ENCODE measurements around the gene EXT2.
A peak's percentile ranks its signal among the peaks of the same experiment; 100 is the strongest.

The EXT2 gene

DNA sequence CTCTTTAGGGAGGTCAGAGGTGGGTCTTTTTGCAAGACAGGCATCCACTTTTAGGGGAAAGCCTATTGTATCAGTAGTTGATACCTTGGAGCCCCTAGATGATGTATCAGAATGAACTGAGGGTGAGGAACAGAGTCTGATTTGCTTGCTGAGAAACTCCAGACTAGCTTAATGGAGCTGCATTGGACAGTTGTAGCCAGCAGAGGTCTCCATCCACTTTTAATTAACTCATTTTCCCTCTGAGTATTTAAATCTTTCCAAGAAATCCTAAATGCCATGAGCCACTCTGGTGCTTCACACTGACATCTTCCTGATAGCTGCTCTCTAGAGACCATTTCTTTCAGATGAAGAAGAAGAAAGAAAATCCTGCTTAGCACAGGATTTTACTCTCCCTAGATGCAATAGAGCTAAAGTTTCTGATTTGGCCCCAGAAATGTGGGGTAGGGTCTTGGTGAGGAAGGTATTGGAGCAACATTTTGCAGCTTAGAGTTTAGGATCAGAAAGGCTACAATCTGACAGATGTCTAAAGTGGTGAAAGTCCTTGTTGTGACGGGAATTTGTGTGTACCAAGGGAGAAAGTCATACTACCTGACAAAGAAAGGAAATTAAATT is 38.0 kb downstream of the EXT2 start:
- TF ChIP-seq CTCF (conservative IDR thresholded peaks at IDR 0.05), result peak; percentile 83
- peak overlapping the region; percentile 55; the same call in 1 of the 2 replicates for H3K27ac ChIP-seq

- peak overlapping the region; percentile 55; the same call in 1 of the 2 replicates for H3K27ac ChIP-seq
- TF ChIP-seq CTCF (conservative IDR thresholded peaks at IDR 0.05), result no peak
These were observed 39.1 kb downstream of the EXT2 start for GRCh38 chr11:44134625-44135024.

DNA sequence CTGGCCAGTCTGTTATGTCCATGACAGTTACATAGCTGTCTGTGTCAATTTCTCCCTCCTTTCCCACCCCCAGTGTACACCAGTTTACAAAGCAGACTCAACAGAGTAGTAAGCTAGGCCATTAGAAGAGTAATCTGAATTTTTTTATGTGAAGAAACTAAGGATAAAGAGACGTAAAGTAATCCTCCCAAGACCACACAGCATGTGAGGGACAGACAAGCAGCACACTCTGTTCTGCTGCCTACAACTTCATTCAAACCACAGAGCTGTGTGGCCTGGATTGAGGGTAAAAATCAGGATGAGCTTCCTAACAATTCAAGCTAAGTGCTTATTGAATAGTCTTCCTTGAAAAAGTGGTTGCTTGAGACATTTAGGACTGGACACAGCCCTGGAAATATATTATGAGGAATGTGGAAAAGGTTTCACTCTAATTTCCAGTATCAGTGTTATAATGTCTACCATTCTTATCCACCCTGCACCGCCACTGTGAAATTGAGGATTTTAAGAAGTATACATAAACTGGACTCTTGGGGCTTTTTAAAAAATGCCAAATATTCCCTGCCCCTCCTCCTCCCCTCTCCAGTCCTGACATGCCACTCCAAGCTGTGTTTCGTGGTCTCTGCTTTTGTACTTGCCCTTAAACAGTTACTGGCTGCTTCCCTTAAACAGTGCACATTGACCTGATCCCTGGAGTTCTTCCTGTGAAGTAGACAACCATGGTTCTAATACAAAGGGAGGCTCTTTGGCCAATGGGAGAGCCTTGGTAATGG is 40.9 kb downstream of the EXT2 start:
- TF ChIP-seq CTCF (conservative IDR thresholded peaks at IDR 0.05), result no peak

GRCh38 chr11:44137057-44137456 is 41.6 kb downstream of the EXT2 start:
- TF ChIP-seq CTCF (conservative IDR thresholded peaks at IDR 0.05), result no peak
- H3K27ac ChIP-seq, result peak overlapping the region; percentile 99

More for the DNA sequence above, 40.9 kb downstream of the EXT2 start:
- peak overlapping the region; percentile 99; the same call in 1 of the 2 replicates for H3K27ac ChIP-seq

DNA sequence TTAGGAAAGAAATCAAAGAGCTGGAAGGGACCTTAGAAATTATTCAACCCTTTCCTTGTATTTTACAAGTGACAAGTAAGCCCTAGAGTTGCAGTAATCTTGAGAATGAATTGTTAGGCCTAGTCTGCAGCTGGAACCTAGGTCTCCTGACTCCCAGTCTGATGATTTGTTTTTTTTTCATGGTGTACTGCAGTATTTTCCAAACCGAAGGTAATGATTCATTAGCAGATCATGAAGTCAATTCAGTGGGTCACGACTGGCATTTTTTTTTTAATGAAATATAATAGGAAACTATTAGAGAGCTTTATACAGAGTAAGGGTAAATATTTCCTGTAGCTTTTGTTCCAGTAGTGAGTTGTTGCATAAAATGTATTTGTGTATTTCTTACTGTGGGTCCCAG is 42.8 kb downstream of the EXT2 start:
- H3K27ac ChIP-seq, result peak overlapping the region; percentile 99
- no peak for TF ChIP-seq CTCF (conservative IDR thresholded peaks at IDR 0.05)

- TF ChIP-seq CTCF (conservative IDR thresholded peaks at IDR 0.05), result no peak
- peak overlapping the region; percentile 99 for H3K27ac ChIP-seq
These were observed 43.5 kb downstream of the EXT2 start for GRCh38 chr11:44138980-44139379.

GRCh38 chr11:44139565-44140330 is 44.3 kb downstream of the EXT2 start:
- peak overlapping the region; percentile 99 for H3K27ac ChIP-seq
- no peak for TF ChIP-seq CTCF (conservative IDR thresholded peaks at IDR 0.05)
